Stimulated activated naive CD8-positive, alpha-beta T cell treated with anti-CD3 and anti-CD28 coated beads, Interleukin-15, Interleukin-2, amounts not matched to agents 100 ng/mL and 50 ng/mL, for 24 hours (primary cell): Measurements from ENCODE around the gene XRRA1.
"Not testable (repeated sequence)": the region's sequence is repeated elsewhere in the genome, so short reads cannot be mapped to it uniquely, and the experiment has no call there.

ENCODE experiments used
- H3K27ac Mint-ChIP-seq: one replicate; pipeline ENCODE4 v1.8.0; 2021; ENCODE audit warnings: mild to moderate bottlenecking, mixed read lengths
- H3K27me3 Mint-ChIP-seq: one replicate; pipeline ENCODE4 v1.8.0; 2021; ENCODE audit warnings: mixed read lengths
- H3K36me3 Mint-ChIP-seq: one replicate; pipeline ENCODE4 v1.8.0; 2021; ENCODE audit warnings: low read depth, mixed read lengths
- H3K4me1 Mint-ChIP-seq: one replicate; pipeline ENCODE4 v1.8.0; 2021; ENCODE audit warnings: low read depth, mixed read lengths
- H3K4me3 Mint-ChIP-seq: one replicate; pipeline ENCODE4 v1.8.0; 2021; ENCODE audit warnings: mild to moderate bottlenecking, mixed read lengths
- H3K9me3 Mint-ChIP-seq: one replicate; pipeline ENCODE4 v1.8.0; 2021; ENCODE audit warnings: mixed read lengths

Gene XRRA1

GRCh38 chr11:74840486-74840885, 108.4 kb downstream of the XRRA1 start:
- Mint-ChIP-seq H3K36me3 (peaks cover 50% of the 10 kb centered on the region), H3K9me3 (no peaks in the 10 kb centered on the region), H3K27ac (no peak overlapping the region), H3K4me3 (no peak overlapping the region), H3K4me1 (no peaks in the 10 kb centered on the region), H3K27me3 (no peaks in the 10 kb centered on the region)

GRCh38 chr11:74839971-74840370, 108.9 kb downstream of the XRRA1 start:
- H3K36me3 Mint-ChIP-seq = peaks cover 50% of the 10 kb centered on the region
- no peaks in the 10 kb centered on the region for H3K4me1 Mint-ChIP-seq
- no peaks in the 10 kb centered on the region for H3K9me3 Mint-ChIP-seq
- peak overlapping the region; percentile 12 for H3K27ac Mint-ChIP-seq
- H3K27me3 Mint-ChIP-seq = no peaks in the 10 kb centered on the region
- no peak overlapping the region for H3K4me3 Mint-ChIP-seq

GRCh38 chr11:74839446-74839845, 109.4 kb downstream of the XRRA1 start:
- H3K9me3 Mint-ChIP-seq = no peaks in the 10 kb centered on the region
- no peaks in the 10 kb centered on the region for H3K4me1 Mint-ChIP-seq
- H3K36me3 Mint-ChIP-seq = peaks cover 55% of the 10 kb centered on the region
- H3K27me3 Mint-ChIP-seq = no peaks in the 10 kb centered on the region
- H3K4me3 Mint-ChIP-seq = no peak overlapping the region
- H3K27ac Mint-ChIP-seq = no peak overlapping the region

GRCh38 chr11:74838188-74838587, 110.7 kb downstream of the XRRA1 start:
- H3K4me3 Mint-ChIP-seq = no peak overlapping the region
- H3K27me3 Mint-ChIP-seq = no peaks in the 10 kb centered on the region
- H3K36me3 Mint-ChIP-seq = peaks cover 57% of the 10 kb centered on the region
- no peaks in the 10 kb centered on the region for H3K4me1 Mint-ChIP-seq
- H3K27ac Mint-ChIP-seq = no peak overlapping the region
- no peaks in the 10 kb centered on the region for H3K9me3 Mint-ChIP-seq

- no peaks in the 10 kb centered on the region for H3K9me3 Mint-ChIP-seq
- no peak overlapping the region for H3K27ac Mint-ChIP-seq
- H3K36me3 Mint-ChIP-seq = peaks cover 62% of the 10 kb centered on the region
- H3K4me3 Mint-ChIP-seq = no peak overlapping the region
- H3K4me1 Mint-ChIP-seq = no peaks in the 10 kb centered on the region
- no peaks in the 10 kb centered on the region for H3K27me3 Mint-ChIP-seq
These were observed 111.7 kb downstream of the XRRA1 start for GRCh38 chr11:74837191-74837590.

- Mint-ChIP-seq H3K4me3 (no peak overlapping the region), H3K9me3 (peaks cover 27% of the 10 kb centered on the region), H3K27me3 (no peaks in the 10 kb centered on the region), H3K27ac (no peak overlapping the region), H3K36me3 (peaks cover 99% of the 10 kb centered on the region), H3K4me1 (peaks cover 2% of the 10 kb centered on the region)
These were observed 122.0 kb downstream of the XRRA1 start for GRCh38 chr11:74826901-74827300.

GRCh38 chr11:74825596-74825995, 123.3 kb downstream of the XRRA1 start:
- Mint-ChIP-seq H3K36me3 (peaks cover 96% of the 10 kb centered on the region), H3K9me3 (peaks cover 27% of the 10 kb centered on the region)
- H3K27ac Mint-ChIP-seq, H3K27me3 Mint-ChIP-seq, H3K4me1 Mint-ChIP-seq, H3K4me3 Mint-ChIP-seq: not testable (repeated sequence)

- H3K27me3 Mint-ChIP-seq = no peaks in the 10 kb centered on the region
- no peak overlapping the region for H3K4me3 Mint-ChIP-seq
- peaks cover 14% of the 10 kb centered on the region for H3K4me1 Mint-ChIP-seq
- H3K9me3 Mint-ChIP-seq = peaks cover 23% of the 10 kb centered on the region
- no peak overlapping the region for H3K27ac Mint-ChIP-seq
- H3K36me3 Mint-ChIP-seq = peaks cover 96% of the 10 kb centered on the region
These were observed 124.5 kb downstream of the XRRA1 start for GRCh38 chr11:74824285-74824982.

GRCh38 chr11:74822170-74822569, 126.7 kb downstream of the XRRA1 start:
- Mint-ChIP-seq H3K27me3 (no peaks in the 10 kb centered on the region), H3K27ac (no peak overlapping the region), H3K4me3 (no peak overlapping the region), H3K36me3 (peaks cover 96% of the 10 kb centered on the region), H3K4me1 (peaks cover 30% of the 10 kb centered on the region), H3K9me3 (peaks cover 23% of the 10 kb centered on the region)

- Mint-ChIP-seq H3K27me3 (no peaks in the 10 kb centered on the region), H3K36me3 (peaks cover 94% of the 10 kb centered on the region), H3K27ac (no peak overlapping the region), H3K4me1 (peaks cover 31% of the 10 kb centered on the region), H3K9me3 (peaks cover 21% of the 10 kb centered on the region), H3K4me3 (no peak overlapping the region)
These were observed 128.1 kb downstream of the XRRA1 start for GRCh38 chr11:74820763-74821162.

GRCh38 chr11:74819400-74819799, 129.5 kb downstream of the XRRA1 start:
- Mint-ChIP-seq H3K4me1 (peaks cover 31% of the 10 kb centered on the region), H3K36me3 (peaks cover 85% of the 10 kb centered on the region), H3K27ac (no peak overlapping the region), H3K4me3 (no peak overlapping the region), H3K27me3 (no peaks in the 10 kb centered on the region), H3K9me3 (peaks cover 8% of the 10 kb centered on the region)

- H3K9me3 Mint-ChIP-seq = no peaks in the 10 kb centered on the region
- H3K27me3 Mint-ChIP-seq = no peaks in the 10 kb centered on the region
- H3K36me3 Mint-ChIP-seq = peaks cover 75% of the 10 kb centered on the region
- H3K4me1 Mint-ChIP-seq = peaks cover 31% of the 10 kb centered on the region
- H3K4me3 Mint-ChIP-seq = no peak overlapping the region
- no peak overlapping the region for H3K27ac Mint-ChIP-seq
These were observed 130.5 kb downstream of the XRRA1 start for GRCh38 chr11:74818283-74818946.

- Mint-ChIP-seq H3K36me3 (peaks cover 65% of the 10 kb centered on the region), H3K27me3 (no peaks in the 10 kb centered on the region), H3K4me1 (peaks cover 32% of the 10 kb centered on the region), H3K27ac (no peak overlapping the region), H3K9me3 (no peaks in the 10 kb centered on the region), H3K4me3 (no peak overlapping the region)
These were observed 132.2 kb downstream of the XRRA1 start for GRCh38 chr11:74816664-74817063.

GRCh38 chr11:74815966-74816365, 132.9 kb downstream of the XRRA1 start:
- Mint-ChIP-seq H3K27me3 (no peaks in the 10 kb centered on the region), H3K4me1 (peaks cover 31% of the 10 kb centered on the region), H3K27ac (no peak overlapping the region), H3K4me3 (no peak overlapping the region), H3K36me3 (peaks cover 60% of the 10 kb centered on the region), H3K9me3 (no peaks in the 10 kb centered on the region)

- H3K4me3 Mint-ChIP-seq = no peak overlapping the region
- no peak overlapping the region for H3K27ac Mint-ChIP-seq
These were observed 139.1 kb downstream of the XRRA1 start for GRCh38 chr11:74809801-74810200.

GRCh38 chr11:74806267-74806666, 142.6 kb downstream of the XRRA1 start:
- H3K36me3 Mint-ChIP-seq = peaks cover 32% of the 10 kb centered on the region
- H3K27ac Mint-ChIP-seq = no peak overlapping the region
- H3K4me3 Mint-ChIP-seq = no peak overlapping the region
- H3K9me3 Mint-ChIP-seq = no peaks in the 10 kb centered on the region
- H3K4me1 Mint-ChIP-seq = peaks cover 4% of the 10 kb centered on the region
- H3K27me3 Mint-ChIP-seq = no peaks in the 10 kb centered on the region

More at GRCh38 chr11:74809801-74810200, 139.1 kb downstream of the XRRA1 start:
- no peaks in the 10 kb centered on the region for H3K27me3 Mint-ChIP-seq
- peaks cover 9% of the 10 kb centered on the region for H3K4me1 Mint-ChIP-seq
- H3K36me3 Mint-ChIP-seq = peaks cover 28% of the 10 kb centered on the region
- H3K9me3 Mint-ChIP-seq = no peaks in the 10 kb centered on the region
